ENCODE data around the gene LIF. TPM values are rescaled to one million over a fixed set of nuclear protein-coding genes. Genes with fewer than 3 reads are reported as not detected.

The LIF gene
- total RNA-seq, 2 experiments from 2014 or later = 0.06 TPM; not detected in 1

GRCh38 chr22:30267382-30268302 lies 21.1 kb upstream of the LIF start:
- Histone ChIP-seq H3K4me3 (ENCODE audit: low read depth, low read length, poor library complexity, severe bottlenecking) (peak overlapping the region; percentile 75), H3K4me2 (ENCODE audit: low read length) (peak overlapping the region; percentile 89), H3K36me3 (ENCODE audit: insufficient read depth, low read length) (no peaks in the 10 kb centered on the region; the same call in 1 of the 2 replicates), H3K9me2 (ENCODE audit: insufficient read depth, low read length) (no peaks in the 10 kb centered on the region), H3K4me1 (ENCODE audit: insufficient read depth, low read length, poor library complexity, severe bottlenecking) (peaks cover 20% of the 10 kb centered on the region), H3K9me3 (ENCODE audit: low read length) (no peaks in the 10 kb centered on the region), H2AFZ (ENCODE audit: low read length) (no peak overlapping the region), H4K20me1 (ENCODE audit: insufficient read depth, low read length) (no peaks in the 10 kb centered on the region), H3K79me2 (ENCODE audit: insufficient read depth, low read depth, low read length) (no peaks in the 10 kb centered on the region; the same call in 1 of the 2 replicates), H3K27ac (ENCODE audit: low read depth, low read length, poor library complexity, severe bottlenecking) (no peak overlapping the region)
- no peak for TF ChIP-seq EZH2phosphoT487 (IDR thresholded peaks at IDR 0.05; ENCODE audit: borderline replicate concordance, low read depth, low read length)
- TF ChIP-seq CTCF (conservative IDR thresholded peaks at IDR 0.05; ENCODE audit: low read length) = no peak
- intact Hi-C loops (cut with micrococcal nuclease; ENCODE audit: unreplicated experiment) = no loop called here
- POLR2A ChIA-PET = interaction anchor here (1.8 kb wide), 1 partner anchor 15 kb away, joined by 5 read pairs; no protein-coding TSS in a partner anchor
- CTCF ChIA-PET (ENCODE audit: unreplicated experiment) = no interaction called here
- BruUV-seq (replicated peaks) = no TSS peak
- DNase-seq (ENCODE audit: low spot score) = no peak

GRCh38 chr22:30266445-30267381 lies 20.2 kb upstream of the LIF start, which contains the start of gene OSM:
OSM (minus strand) TSS chr22:30266851; CDS start chr22:30266799, 52 bp downstream.
- Histone ChIP-seq H3K4me3 (ENCODE audit: low read depth, low read length, poor library complexity, severe bottlenecking) (peak within 1 kb of the TSS; percentile 75), H3K27ac (ENCODE audit: low read depth, low read length, poor library complexity, severe bottlenecking) (peak within 1 kb of the TSS; percentile 48), H2AFZ (ENCODE audit: low read length) (peak within 1 kb of the TSS; percentile 60), H3K4me1 (ENCODE audit: insufficient read depth, low read length, poor library complexity, severe bottlenecking) (peaks cover 20% of the 10 kb centered on the region), H3K79me2 (ENCODE audit: insufficient read depth, low read depth, low read length) (no peaks in the 10 kb centered on the region; the same call in 1 of the 2 replicates), H4K20me1 (ENCODE audit: insufficient read depth, low read length) (no peaks in the 10 kb centered on the region), H3K36me3 (ENCODE audit: insufficient read depth, low read length) (no peaks in the 10 kb centered on the region; the same call in 1 of the 2 replicates), H3K4me2 (ENCODE audit: low read length) (peak within 1 kb of the TSS; percentile 89), H3K9me3 (ENCODE audit: low read length) (no peaks in the 10 kb centered on the region), H3K9me2 (ENCODE audit: insufficient read depth, low read length) (no peaks in the 10 kb centered on the region)
- no peak for TF ChIP-seq CTCF (conservative IDR thresholded peaks at IDR 0.05; ENCODE audit: low read length)
- no peak for TF ChIP-seq EZH2phosphoT487 (IDR thresholded peaks at IDR 0.05; ENCODE audit: borderline replicate concordance, low read depth, low read length)
- intact Hi-C loops (cut with micrococcal nuclease; ENCODE audit: unreplicated experiment) = no loop called here
- DNase-seq (ENCODE audit: low spot score) = peak; percentile 68
- CTCF ChIA-PET (ENCODE audit: unreplicated experiment) = no interaction called here
- BruUV-seq (replicated peaks) = TSS peak; percentile 74
- POLR2A ChIA-PET = interaction anchor here (1.8 kb wide), 1 partner anchor 16 kb away, joined by 5 read pairs; no protein-coding TSS in a partner anchor

Measured in OCI-LY7 (cell line).